CD4-positive, alpha-beta T cell treated with Interleukin-1 beta for 1 hour (primary cell): ENCODE data around the gene DHRS2.
"Not testable (repeated sequence)": the region's sequence is repeated elsewhere in the genome, so short reads cannot be mapped to it uniquely, and the experiment has no call there.

Experiments used
- DNase-seq, 2 donors: peaks; one replicate each; pipeline ENCODE4 v3.0.0-alpha.2; 2020 to 2022

Gene DHRS2, protein sequence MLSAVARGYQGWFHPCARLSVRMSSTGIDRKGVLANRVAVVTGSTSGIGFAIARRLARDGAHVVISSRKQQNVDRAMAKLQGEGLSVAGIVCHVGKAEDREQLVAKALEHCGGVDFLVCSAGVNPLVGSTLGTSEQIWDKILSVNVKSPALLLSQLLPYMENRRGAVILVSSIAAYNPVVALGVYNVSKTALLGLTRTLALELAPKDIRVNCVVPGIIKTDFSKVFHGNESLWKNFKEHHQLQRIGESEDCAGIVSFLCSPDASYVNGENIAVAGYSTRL

GRCh38 chr14:23636317-23637211, at the start of gene DHRS2:
Gene DHRS2 (plus strand): TSS chr14:23636364. CDS start chr14:23638865, 2,501 bp downstream.
- DNase-seq, result no peak

DNA sequence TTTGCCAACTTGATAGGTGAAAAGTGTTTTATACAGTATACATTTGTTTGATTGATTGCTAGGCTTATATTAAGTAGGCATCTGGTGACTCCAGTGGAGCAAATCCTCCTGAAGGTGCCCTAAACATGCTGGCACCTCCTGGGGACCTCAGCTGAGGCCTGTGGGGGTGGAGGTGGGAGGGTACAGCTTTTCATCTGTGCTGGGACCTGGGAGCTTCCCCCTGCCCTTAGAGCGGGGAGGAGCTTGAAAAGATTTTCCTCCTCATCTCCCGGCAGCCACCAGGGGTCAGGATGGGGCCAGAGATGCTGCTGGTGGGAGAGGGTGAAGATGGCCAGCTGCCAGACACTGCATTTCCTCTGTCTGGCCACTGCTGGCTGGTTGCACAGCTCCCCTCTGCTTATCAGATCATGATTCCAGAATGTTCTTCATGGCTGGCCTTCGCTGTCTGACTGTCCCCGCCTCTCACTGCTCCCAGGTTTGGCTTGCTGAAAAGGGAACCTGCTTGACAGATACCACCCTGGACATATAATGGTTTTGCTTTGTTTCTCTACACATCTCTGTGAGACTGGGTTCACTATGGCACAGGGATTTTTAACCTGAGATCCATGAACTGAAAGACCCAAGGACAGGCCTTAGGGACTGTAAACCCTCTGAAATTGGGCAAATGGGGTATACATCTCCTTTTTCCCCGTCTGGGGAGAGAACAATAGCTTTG, 47.1 kb upstream of the DHRS2 start:
- peak; percentile 82 to 85 for DNase-seq

DNA sequence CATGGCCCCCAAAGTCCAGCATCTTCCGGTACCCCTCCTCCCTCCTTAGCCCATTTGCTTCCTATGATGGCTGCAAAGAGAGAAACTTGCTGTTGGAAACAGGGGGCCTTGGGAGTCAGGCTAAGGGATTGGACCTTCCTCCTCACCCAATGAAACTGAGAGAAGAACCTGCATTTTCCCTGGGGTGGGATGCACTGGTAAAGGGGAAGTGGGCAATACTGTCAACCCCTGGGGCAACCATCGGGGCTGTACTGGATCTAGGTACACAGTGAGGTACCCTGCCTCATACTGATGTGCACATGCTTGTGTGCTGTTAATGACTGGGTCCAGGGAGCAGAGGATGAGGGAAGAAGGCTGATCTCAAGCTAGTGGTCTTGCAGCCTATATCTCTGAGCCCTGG, 46.6 kb upstream of the DHRS2 start:
- DNase-seq, result no peak

DNA sequence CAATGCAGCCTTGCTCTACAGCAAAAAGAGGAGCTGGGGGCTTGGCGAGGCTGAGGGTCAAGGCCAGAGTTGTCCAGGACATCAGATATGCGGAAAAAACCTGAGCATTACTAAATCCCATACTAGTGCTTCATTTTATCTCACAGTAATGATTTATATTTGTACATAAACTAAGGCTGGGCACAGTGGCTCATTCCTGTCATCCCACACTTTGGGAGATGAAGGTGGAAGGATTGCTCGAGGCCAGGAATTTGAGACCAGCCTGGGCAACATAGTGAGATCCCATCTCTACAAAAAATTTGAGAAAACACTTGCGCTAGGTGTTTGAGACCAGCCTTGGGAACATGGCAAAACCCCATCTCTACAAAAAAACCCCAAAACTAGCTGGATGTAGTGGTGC, 46.0 kb upstream of the DHRS2 start:
- DNase-seq, result no peak

GRCh38 chr14:23594191-23594590, 42.0 kb upstream of the DHRS2 start:
- DNase-seq, result not testable (repeated sequence)

- no peak for DNase-seq
These were observed 35.8 kb upstream of the DHRS2 start for GRCh38 chr14:23600322-23600707.

- no peak for DNase-seq
These were observed 35.4 kb upstream of the DHRS2 start for GRCh38 chr14:23600806-23601205.

GRCh38 chr14:23601424-23601823, 34.7 kb upstream of the DHRS2 start:
- no peak for DNase-seq

DNA sequence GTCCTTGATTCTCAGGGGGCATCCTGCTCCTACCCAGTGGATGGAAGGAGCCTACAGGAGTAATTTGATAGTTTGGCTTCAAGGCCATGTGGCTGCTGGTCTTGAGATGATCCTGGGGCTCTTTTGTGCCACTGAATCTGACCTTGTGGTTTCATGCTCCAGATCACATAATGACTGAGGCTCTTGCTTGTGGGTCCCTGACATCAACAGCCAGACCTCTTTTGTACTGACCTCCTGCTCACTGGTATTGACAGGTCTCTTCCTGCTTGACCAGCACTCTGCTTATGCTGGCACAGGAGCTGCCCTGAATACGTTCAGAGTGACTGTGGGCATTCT, 34.4 kb upstream of the DHRS2 start:
- no peak for DNase-seq

- DNase-seq, result no peak
These were observed 33.7 kb upstream of the DHRS2 start for GRCh38 chr14:23602181-23603095.

- no peak for DNase-seq
These were observed 33.1 kb upstream of the DHRS2 start for GRCh38 chr14:23603103-23603502.

DNA sequence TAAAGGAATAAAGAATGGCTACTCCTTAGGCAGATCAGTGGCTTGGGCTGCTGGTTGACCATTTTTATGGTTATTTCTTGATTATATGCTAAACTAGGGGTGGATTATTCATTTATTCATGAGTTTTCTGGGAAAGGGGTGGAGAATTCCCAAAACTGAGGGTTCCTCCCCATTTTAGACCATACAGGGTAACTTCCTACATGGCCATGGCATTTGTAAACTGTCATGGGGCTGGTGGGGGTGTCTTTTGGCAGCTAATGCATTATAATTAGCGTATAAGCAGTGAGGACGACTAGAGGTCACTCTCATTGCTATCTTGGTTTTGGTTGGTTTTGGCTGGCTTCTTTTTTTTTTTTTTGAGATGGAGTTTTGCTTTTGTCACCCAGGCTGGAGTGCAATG, 32.0 kb upstream of the DHRS2 start:
- no peak for DNase-seq

DNA sequence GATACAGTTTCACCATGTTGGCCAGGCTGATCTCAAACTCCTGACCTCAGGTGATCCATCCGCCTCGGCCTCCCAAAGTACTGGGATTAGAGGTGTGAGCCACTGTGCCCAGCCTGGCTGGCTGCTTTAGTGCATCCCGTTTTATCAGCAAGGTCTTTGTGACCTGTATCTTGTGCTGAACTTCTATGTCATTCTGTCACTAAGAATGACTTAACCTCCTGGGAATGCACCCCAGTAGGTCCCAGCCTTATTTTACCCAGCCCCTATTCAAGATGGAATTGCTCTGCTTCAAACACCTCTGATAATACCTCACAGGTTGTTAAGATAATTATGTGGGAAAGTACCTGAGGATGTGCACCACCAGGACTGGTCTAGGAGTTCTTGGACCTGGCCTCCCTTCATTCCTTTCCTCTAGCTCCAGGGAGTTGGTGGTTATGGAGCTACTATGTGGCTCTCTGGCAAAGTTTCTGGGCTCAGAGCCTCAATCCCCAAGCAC, 31.4 kb upstream of the DHRS2 start:
- no peak for DNase-seq

- no peak for DNase-seq
These were observed 30.1 kb upstream of the DHRS2 start for GRCh38 chr14:23605931-23606585.

DNA sequence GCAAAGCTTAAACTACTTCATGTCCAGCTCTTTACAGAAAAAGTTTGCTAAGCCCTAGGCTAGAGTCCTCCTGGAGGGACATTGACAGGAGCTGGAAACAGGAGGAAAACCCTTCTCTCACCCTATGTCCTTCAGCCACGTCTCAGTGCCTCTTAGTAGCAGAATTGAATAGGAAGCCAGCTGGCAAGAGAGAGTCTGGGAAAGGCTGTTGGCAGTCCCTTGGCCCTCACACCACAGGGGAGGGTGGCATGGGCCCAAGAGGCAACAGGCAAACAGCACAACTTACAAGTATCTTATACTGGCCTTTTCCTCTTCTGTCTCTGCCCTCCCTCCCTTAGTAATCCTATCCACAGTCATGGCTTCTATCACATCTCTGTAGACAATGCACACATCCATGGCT, 27.7 kb upstream of the DHRS2 start:
- DNase-seq, result no peak

- DNase-seq, result no peak
These were observed 27.2 kb upstream of the DHRS2 start for GRCh38 chr14:23609001-23609400.

DNA sequence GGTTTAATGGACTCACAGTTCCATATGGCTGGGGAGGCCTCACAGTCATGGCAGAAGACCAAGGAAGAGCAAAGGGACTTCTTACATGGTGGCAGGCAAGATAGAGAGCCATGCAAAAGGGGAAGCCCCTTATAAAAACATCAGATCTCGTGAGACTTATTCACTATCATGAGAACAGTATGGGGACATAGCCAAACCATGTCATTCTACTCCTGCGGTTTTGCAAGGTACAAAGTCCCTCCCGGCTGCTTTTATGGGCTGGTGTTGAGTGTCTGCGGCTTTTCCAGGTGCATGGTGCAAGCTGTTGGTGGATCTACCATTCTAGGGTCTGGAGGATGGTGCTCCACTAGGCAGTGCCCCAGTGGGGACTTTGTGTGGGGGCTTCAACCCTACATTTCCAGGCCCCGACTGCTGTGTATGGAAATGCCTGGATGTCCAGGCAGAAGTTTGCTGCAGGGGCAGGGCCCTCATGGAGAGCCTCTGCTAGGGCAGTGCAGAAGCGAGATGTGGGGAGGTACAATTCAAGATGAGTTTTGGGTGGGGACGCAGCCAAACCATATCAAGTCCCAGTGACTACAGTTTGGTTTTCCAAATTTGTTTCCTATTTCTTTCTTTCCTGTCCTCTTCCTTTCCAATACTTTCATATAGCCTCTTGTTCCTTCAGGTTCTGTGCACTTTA, 26.6 kb upstream of the DHRS2 start:
- not testable (repeated sequence) for DNase-seq

GRCh38 chr14:23610090-23610814, 25.9 kb upstream of the DHRS2 start:
- peak in 1 of 2 donors; percentile 39 for DNase-seq

DNA sequence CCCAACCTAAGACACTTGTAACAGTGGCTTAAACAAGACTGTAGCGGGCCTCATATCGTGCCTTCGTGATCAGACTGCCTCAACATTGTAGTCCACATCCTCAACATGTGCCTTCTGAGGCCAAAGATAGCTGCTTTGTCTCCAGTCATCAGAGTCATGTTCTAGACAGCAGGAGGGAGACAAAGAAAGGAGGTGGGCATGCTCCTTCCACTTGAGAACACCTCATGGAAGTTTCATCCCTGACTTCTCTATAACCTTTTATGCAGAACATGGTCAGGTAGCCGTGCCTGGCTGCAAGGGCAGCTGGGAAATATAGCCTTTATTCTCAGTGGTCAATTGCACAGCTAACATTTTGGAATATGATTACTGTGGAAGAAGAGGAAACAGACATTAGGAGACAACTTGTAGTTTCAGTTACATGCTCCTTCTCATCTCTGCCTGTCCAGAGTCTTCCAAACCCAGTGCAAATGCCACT, 25.3 kb upstream of the DHRS2 start:
- DNase-seq, result no peak

DNA sequence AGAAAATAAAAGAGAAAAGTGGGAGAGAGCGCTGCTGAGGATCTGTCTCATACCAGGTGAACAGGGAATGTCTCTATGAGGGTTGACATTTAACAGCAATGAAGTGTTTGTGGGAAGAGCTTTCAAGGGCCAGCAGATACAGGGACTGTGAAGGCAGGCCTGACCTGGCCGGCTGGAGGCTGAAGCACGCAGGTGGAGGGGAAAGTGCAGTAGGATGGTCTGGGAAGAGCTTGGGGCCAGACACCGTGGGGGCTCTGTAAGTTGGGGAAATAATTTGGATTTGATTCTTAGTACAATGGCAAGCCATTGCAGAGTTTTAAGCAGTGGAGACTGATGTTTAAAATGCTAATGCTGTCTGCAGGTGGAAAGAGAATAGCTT, 23.8 kb upstream of the DHRS2 start:
- DNase-seq, result no peak
